ENCODE data around the gene LDHB.

GRCh38 chr12:21677622-21678277, 20.1 kb upstream of the LDHB start:
- TF ChIP-seq CTCF (conservative IDR thresholded peaks at IDR 0.05 in 1 of 2, IDR thresholded peaks at IDR 0.05 in 1 of 2; ENCODE audit: extremely low read depth in 1 of 2, insufficient read depth in 1 of 2, low read depth in 1 of 2, low read length in 2 of 2) (no peak), EZH2 (IDR thresholded peaks at IDR 0.05; ENCODE audit: borderline replicate concordance, low read length) (no peak)

Data from mammary epithelial cell (primary cell).